ENCODE results near the gene NOP56.

NOP56 gene

DNA sequence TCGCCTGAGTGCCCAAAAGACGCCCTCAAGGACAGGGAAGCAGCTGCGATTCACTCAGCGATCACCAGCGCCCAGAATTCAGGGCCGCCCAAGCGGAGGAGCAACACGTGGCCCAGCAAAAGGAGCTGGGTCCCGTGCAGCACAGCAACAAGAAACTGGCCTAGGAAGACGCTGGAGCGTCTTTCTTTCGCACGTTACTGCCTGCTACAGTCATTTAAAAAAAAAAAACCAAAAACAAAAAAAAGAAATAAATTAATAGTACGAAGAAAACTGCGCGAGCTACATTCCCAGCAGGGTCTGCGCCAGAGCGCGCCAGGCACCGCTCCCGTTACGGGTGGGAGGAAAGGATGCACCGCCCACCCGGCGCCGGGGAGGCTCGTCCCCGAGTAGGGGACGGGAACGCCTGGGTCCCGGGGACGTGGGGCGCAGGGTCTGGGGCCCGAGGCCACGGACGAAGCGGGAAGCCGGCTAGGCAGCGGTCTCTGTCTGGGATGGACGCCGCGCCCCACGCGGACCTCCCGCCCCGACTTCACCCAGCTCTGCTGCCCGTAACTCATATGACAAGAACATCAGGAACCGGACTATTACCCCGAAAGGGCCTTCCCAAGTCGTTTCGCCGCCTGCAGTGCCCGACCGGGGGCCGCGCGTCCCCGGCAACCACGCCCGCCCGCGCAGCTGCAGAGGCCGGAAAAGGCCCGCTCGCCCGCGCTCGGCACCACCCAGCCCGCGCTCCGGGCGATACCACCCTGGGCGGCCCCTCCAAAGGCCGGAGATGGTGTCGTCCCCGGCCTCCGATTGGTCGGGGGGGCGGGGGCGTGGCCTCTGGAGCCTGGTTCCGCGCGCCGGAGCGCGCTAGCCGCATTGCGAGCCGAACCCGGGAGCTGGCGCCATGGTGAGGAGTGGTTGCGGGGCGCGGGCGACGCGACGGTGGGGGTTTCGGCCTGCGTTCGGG lies at the start of gene NOP56:
NOP56 (plus strand) TSS at position 861 of the 952 bp plus-strand sequence; CDS start at position 890, 29 bp downstream.
- peak; percentile 92 to 93 (median 92) for DNase-seq (ENCODE audit: low read depth in 3 of 3)

- DNase-seq (ENCODE audit: low read depth in 3 of 3): no peak
Observed at GRCh38 chr20:2602746-2603145, 49.7 kb upstream of the NOP56 start.

GRCh38 chr20:2603816-2604505 lies 48.5 kb upstream of the NOP56 start:
- no peak for DNase-seq (ENCODE audit: low read depth in 3 of 3)

DNA sequence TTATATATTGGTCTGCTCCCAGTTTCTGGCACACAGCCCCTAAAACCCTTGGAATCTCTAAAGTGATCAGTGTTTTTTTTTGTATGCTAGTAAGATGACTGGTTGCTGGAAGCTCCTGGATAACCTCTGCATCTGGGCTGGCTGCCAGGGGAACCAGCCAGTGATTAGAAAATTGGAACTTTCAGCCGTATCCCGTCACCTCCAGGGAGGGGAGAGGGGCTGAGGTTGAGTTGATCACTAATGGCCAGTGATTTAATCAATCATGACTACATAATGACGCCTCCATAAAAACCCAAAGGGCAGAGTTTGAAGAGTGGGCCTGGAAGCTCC lies 48.0 kb upstream of the NOP56 start:
- no peak for DNase-seq (ENCODE audit: low read depth in 3 of 3)

DNA sequence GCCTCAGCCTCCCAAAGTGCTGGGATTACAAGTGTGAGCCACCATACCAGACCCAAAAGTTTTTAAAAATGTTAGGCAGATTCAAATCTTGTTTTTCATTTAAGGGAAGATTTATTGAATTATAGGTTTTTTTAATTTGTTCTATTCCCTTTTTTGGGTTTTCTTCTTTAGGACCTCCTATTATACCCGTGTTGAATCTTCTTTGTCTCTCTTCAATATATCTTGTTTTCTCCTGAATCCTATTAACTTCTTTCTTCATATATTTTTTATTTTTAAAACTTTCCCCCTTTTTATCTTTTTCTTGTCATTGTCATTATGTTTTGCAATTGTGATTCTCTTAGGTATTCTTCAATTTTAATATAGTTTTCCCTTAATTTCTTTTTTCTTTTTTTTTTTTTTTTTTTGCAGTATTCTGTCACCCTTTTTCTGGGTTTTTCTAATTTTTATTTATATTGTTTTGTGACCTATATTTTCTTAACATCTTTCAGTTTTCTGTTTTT lies 45.9 kb upstream of the NOP56 start:
- no peak for DNase-seq (ENCODE audit: low read depth in 3 of 3)

- DNase-seq (ENCODE audit: low read depth in 3 of 3): no peak
Observed at GRCh38 chr20:2610326-2610725, 42.1 kb upstream of the NOP56 start.

GRCh38 chr20:2610941-2611720 lies 41.3 kb upstream of the NOP56 start:
- DNase-seq (ENCODE audit: low read depth in 3 of 3): no peak

- DNase-seq (ENCODE audit: low read depth in 3 of 3): no peak
Observed at GRCh38 chr20:2612073-2612472, 40.4 kb upstream of the NOP56 start.

- DNase-seq (ENCODE audit: low read depth in 3 of 3): no peak
Observed at GRCh38 chr20:2616634-2617033, 35.8 kb upstream of the NOP56 start.

DNA sequence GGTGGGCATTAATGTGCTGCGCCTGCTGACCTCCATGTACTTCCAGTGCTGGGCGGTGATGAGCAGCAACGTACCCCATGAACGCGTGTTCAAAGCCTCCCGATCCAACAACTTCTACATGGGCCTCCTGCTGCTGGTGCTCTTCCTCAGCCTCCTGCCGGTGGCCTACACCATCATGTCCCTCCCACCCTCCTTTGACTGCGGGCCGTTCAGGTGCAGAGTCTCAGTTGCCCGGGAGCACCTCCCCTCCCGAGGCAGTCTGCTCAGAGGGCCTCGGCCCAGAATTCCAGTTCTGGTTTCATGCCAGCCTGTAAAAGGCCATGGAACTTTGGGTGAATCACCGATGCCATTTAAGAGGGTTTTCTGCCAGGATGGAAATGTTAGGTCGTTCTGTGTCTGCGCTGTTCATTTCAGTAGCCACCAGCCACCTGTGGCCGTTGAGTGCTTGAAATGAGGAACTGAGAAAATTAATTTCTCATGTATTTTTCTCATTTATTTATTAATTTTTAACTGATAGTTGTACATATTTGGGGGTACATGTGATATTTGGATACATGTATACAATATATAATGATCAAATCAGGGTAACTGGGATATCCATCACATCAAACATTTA lies 35.2 kb upstream of the NOP56 start:
- no peak for DNase-seq (ENCODE audit: low read depth in 3 of 3)

DNA sequence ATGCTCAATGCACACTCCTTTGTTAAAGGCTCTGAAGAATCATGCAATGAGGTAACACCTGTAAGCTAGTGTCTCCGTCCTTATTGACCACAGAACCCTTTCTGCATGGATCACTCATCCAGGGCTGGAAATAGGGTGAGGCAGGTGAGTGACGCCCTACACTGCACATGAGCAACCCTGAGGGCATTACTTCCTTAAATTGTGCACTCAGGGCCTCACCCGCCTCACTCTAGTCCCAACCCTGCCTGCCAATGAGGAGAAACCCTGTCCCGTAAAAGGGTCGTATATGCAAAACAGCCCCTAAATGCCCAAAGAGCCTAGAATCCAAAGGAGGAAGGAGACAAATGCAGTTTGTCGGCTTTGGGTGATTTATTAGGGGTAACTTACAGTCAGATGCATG lies 33.6 kb upstream of the NOP56 start:
- no peak for DNase-seq (ENCODE audit: low read depth in 3 of 3)

- no peak for DNase-seq (ENCODE audit: low read depth in 3 of 3)
Observed at GRCh38 chr20:2619337-2619736, 33.1 kb upstream of the NOP56 start.

GRCh38 chr20:2619961-2620595 lies 32.4 kb upstream of the NOP56 start:
- DNase-seq (ENCODE audit: low read depth in 3 of 3): no peak

GRCh38 chr20:2624190-2624589 lies 28.2 kb upstream of the NOP56 start:
- DNase-seq (ENCODE audit: low read depth in 3 of 3): no peak

GRCh38 chr20:2625062-2625461 lies 27.4 kb upstream of the NOP56 start:
- DNase-seq (ENCODE audit: low read depth in 3 of 3): no peak

GRCh38 chr20:2626853-2627541 lies 25.4 kb upstream of the NOP56 start:
- DNase-seq (ENCODE audit: low read depth in 3 of 3): no peak

- DNase-seq (ENCODE audit: low read depth in 3 of 3): no peak
Observed at GRCh38 chr20:2631228-2631627, 21.2 kb upstream of the NOP56 start.

DNA sequence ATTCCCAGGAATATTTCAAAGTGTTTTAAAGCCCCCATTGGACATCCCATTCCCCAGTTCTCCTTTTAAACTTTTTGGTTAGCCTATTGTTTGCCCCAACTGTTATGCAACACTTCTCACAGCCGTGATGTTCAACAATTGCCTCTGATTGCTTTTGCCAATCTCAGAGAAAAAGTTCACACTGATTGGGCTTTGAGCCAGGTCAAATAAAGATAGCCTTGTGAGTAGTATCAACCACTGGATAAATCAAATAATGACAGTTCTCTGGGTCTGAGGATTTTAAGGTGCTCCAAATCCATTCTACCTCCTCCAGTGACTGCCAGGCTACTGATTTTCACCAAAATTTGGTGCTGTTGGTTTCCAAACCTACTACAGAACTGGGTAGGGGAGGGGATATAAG lies 19.1 kb upstream of the NOP56 start:
- no peak for DNase-seq (ENCODE audit: low read depth in 3 of 3)

DNA sequence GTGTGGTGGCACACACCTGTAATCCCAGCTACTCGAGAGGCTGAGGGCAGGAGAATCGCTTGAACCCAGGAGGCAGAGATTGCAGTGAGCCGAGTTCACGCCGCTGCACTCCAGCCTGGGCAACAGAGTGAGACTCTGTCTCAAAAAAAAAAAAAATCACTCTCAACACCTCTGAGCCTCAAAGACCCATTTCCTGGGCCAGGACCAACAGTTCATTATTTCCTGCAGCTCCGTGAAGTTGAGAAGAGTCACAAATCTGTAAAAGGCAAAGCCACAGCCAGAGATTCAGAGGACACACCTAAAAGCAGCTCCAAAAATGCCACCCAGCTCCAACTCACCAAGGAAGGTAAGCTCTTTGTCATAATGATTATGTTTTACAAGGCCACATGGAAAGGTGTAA lies 15.2 kb upstream of the NOP56 start:
- DNase-seq (ENCODE audit: low read depth in 3 of 3): no peak

- DNase-seq (ENCODE audit: low read depth in 3 of 3): no peak
Observed at GRCh38 chr20:2640260-2640659, 12.2 kb upstream of the NOP56 start.

- no peak for DNase-seq (ENCODE audit: low read depth in 3 of 3)
Observed at GRCh38 chr20:2640899-2641298, 11.5 kb upstream of the NOP56 start.

Data from stimulated activated CD4-positive, alpha-beta T cell treated with anti-CD3 and anti-CD28 coated beads, TNF-alpha, amount 100 ng/mL, for 4 hours (primary cell).